Hepatocyte (in vitro differentiated cells): Measurements from ENCODE around the gene PRDX1. TPM values are rescaled to one million over a fixed set of nuclear protein-coding genes. Genes with fewer than 3 reads are reported as not detected.

ENCODE experiments used
- DNase-seq: peaks from one replicate; pipeline ENCODE4 v3.0.0-alpha.2; 2016; ENCODE audit warnings: low spot score
- H2AFZ ChIP-seq: fragments of 200-600 bp; sonication (generic); 2 replicates; pipeline ENCODE4 v1.6.0; 2016; ENCODE audit warnings: antibody characterized with exemption, mild to moderate bottlenecking
- H3K27ac ChIP-seq: fragments of 200-600 bp; sonication (generic); 2 replicates; pipeline ENCODE4 v1.5.1; 2016; ENCODE audit warnings: mild to moderate bottlenecking
- H3K27me3 ChIP-seq: fragments of 200-600 bp; sonication (generic); 2 replicates; pipeline ENCODE4 v1.6.1; 2016
- H3K36me3 ChIP-seq: fragments of 200-600 bp; sonication (generic); replicated peaks from 2 replicates; pipeline ENCODE4 v1.5.1; 2016; ENCODE audit warnings: low read depth; ENCODE audit not compliant: insufficient read depth
- H3K4me1 ChIP-seq: fragments of 200-600 bp; sonication (generic); 2 replicates; pipeline ENCODE4 v1.5.1; 2016; ENCODE audit warnings: mild to moderate bottlenecking, moderate library complexity; ENCODE audit not compliant: insufficient read depth
- H3K4me2 ChIP-seq: fragments of 200-600 bp; sonication (generic); 2 replicates; pipeline ENCODE4 v1.6.0; 2016
- H3K4me3 ChIP-seq: fragments of 200-600 bp; sonication (generic); 2 replicates; pipeline ENCODE4 v1.5.1; 2016; ENCODE audit warnings: mild to moderate bottlenecking
- H3K79me2 ChIP-seq: fragments of 200-600 bp; sonication (generic); 2 replicates; pipeline ENCODE4 v1.6.0; 2017; ENCODE audit warnings: mild to moderate bottlenecking
- H3K9me2 ChIP-seq: fragments of 200-600 bp; sonication (generic); replicated peaks from 2 replicates; pipeline ENCODE4 v1.6.0; 2017; ENCODE audit warnings: mild to moderate bottlenecking; ENCODE audit not compliant: insufficient read depth
- H3K9me3 ChIP-seq: fragments of 200-600 bp; sonication (generic); 2 replicates; pipeline ENCODE4 v1.5.1; 2016; ENCODE audit warnings: low read depth, mild to moderate bottlenecking
- H4K20me1 ChIP-seq: fragments of 200-600 bp; sonication (generic); 2 replicates; pipeline ENCODE4 v1.6.0; 2016; ENCODE audit warnings: mild to moderate bottlenecking; ENCODE audit not compliant: insufficient read depth, poor library complexity, severe bottlenecking
- EZH2 ChIP-seq: fragments of 200-600 bp; sonication (generic); IDR thresholded peaks from 2 replicates; pipeline ENCODE4 v1.6.1; 2016; ENCODE audit warnings: antibody characterized with exemption, mild to moderate bottlenecking, borderline replicate concordance
- EZH2phosphoT487 ChIP-seq: fragments of 200-600 bp; sonication (generic); IDR thresholded peaks from one replicate; pipeline ENCODE4 v1.6.1; 2018; ENCODE audit warnings: antibody characterized with exemption, mild to moderate bottlenecking, low read depth, moderate library complexity; ENCODE audit not compliant: unreplicated experiment, severe bottlenecking
- WGBS: methylation state at CpG from one replicate; pipeline ENCODE4 v1.1.6; 2016; ENCODE audit warnings: low lambda C conversion rate; ENCODE audit errors: missing lambda C conversion rate; 5-methylcytosine and 5-hydroxymethylcytosine counted together
- polyA plus RNA-seq: library from polyadenylated mRNA; unstranded; fragments of >200 nt; fragmentation: Nextera tagmentation; extraction: Ambion mirVana; gene quantifications from 2 replicates; pipeline ENCODE4 v1.2.1, GENCODE V29; 2016
- total RNA-seq: library from RNA; depleted of rRNA; stranded (reverse); fragments of >200 nt; gene quantifications from 2 replicates; pipeline ENCODE4 v1.2.3, GENCODE V29; 2014
- TF ChIP-seq, protein P1 (sequence below): fragments of 200-600 bp; sonication (generic); IDR thresholded peaks from 2 replicates; pipeline ENCODE4 v1.5.1; 2016; ENCODE audit warnings: antibody characterized with exemption, mild to moderate bottlenecking; ENCODE audit not compliant: poor library complexity

PRDX1 gene
- total and polyA plus RNA-seq, 2 experiments from 2014 or later = 523 to 660 TPM

DNA sequence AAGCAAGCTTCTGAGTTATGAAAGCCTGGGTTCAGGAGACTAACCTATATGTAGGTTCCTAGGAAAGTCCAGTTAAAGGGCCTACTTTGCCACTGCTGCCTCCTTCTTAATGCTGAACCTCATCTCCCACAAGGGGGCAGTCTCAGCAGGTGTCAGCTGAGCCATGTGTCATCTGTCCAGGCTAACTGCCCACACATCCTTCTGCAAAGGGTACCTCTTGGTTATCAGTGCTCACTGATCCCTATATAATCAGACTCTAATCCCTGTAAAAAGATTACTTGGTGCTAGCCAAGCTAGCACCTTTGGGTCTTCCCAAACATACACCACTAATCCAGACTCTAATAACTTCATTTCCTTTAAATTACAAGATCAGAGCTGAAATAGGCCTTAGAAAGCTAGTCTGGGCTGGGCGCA lies 9.0 kb downstream of the PRDX1 start:
- no peak overlapping the region for H3K27ac ChIP-seq
- peaks cover 22% of the 10 kb centered on the region for H3K4me1 ChIP-seq
- H2AFZ ChIP-seq = no peak overlapping the region
- H3K79me2 ChIP-seq = peaks cover 10% of the 10 kb centered on the region
- no peak overlapping the region for H3K4me2 ChIP-seq
- no peaks in the 10 kb centered on the region for H4K20me1 ChIP-seq
- no peaks in the 10 kb centered on the region for H3K9me3 ChIP-seq
- H3K4me3 ChIP-seq = no peak overlapping the region
- TF ChIP-seq EZH2phosphoT487 (no peak), EZH2 (no peak)
- TF ChIP-seq, protein P1, sequence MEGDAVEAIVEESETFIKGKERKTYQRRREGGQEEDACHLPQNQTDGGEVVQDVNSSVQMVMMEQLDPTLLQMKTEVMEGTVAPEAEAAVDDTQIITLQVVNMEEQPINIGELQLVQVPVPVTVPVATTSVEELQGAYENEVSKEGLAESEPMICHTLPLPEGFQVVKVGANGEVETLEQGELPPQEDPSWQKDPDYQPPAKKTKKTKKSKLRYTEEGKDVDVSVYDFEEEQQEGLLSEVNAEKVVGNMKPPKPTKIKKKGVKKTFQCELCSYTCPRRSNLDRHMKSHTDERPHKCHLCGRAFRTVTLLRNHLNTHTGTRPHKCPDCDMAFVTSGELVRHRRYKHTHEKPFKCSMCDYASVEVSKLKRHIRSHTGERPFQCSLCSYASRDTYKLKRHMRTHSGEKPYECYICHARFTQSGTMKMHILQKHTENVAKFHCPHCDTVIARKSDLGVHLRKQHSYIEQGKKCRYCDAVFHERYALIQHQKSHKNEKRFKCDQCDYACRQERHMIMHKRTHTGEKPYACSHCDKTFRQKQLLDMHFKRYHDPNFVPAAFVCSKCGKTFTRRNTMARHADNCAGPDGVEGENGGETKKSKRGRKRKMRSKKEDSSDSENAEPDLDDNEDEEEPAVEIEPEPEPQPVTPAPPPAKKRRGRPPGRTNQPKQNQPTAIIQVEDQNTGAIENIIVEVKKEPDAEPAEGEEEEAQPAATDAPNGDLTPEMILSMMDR = peak; percentile 69
- 82% methylated on average over 1 of the region's 1 CpG for WGBS
- no peaks in the 10 kb centered on the region for H3K9me2 ChIP-seq
- H3K27me3 ChIP-seq = no peaks in the 10 kb centered on the region
- DNase-seq = peak; percentile 83
- H3K36me3 ChIP-seq = no peaks in the 10 kb centered on the region

DNA sequence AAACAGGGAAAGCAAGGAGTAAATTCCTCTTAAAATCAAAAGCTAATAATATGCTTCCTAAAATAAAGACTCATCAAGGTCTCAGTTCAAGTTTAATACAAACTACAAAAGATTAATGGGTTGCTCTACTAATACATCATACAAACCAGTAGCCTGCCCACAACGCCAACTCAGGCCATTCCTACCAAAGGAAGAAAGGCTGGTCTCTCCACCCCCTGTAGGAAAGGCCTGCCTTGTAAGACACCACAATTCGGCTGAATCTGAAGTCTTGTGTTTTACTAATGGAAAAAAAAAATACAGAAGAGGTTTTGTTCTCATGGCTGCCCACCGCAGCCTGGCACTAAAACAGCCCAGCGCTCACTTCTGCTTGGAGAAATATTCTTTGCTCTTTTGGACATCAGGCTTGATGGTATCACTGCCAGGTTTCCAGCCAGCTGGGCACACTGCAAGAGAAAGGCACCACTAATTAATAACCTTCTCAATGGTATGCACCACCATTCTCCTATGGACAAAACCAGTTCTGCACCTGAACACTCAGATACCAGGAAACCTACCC lies 10.6 kb downstream of the PRDX1 start:
- no peak for TF ChIP-seq EZH2
- TF ChIP-seq, protein P1 = no peak
- TF ChIP-seq EZH2phosphoT487 = no peak
- H3K4me2 ChIP-seq = no peak overlapping the region
- no peak overlapping the region for H2AFZ ChIP-seq
- DNase-seq = no peak
- H3K27ac ChIP-seq = no peak overlapping the region
- peaks cover 3% of the 10 kb centered on the region for H3K79me2 ChIP-seq
- H3K4me1 ChIP-seq = peaks cover 20% of the 10 kb centered on the region
- no peaks in the 10 kb centered on the region for H4K20me1 ChIP-seq
- H3K36me3 ChIP-seq = no peaks in the 10 kb centered on the region
- H3K4me3 ChIP-seq = no peak overlapping the region
- H3K27me3 ChIP-seq = no peaks in the 10 kb centered on the region
- no peaks in the 10 kb centered on the region for H3K9me2 ChIP-seq
- H3K9me3 ChIP-seq = no peaks in the 10 kb centered on the region
- 100% methylated on average over 4 of the region's 4 CpGs for WGBS

DNA sequence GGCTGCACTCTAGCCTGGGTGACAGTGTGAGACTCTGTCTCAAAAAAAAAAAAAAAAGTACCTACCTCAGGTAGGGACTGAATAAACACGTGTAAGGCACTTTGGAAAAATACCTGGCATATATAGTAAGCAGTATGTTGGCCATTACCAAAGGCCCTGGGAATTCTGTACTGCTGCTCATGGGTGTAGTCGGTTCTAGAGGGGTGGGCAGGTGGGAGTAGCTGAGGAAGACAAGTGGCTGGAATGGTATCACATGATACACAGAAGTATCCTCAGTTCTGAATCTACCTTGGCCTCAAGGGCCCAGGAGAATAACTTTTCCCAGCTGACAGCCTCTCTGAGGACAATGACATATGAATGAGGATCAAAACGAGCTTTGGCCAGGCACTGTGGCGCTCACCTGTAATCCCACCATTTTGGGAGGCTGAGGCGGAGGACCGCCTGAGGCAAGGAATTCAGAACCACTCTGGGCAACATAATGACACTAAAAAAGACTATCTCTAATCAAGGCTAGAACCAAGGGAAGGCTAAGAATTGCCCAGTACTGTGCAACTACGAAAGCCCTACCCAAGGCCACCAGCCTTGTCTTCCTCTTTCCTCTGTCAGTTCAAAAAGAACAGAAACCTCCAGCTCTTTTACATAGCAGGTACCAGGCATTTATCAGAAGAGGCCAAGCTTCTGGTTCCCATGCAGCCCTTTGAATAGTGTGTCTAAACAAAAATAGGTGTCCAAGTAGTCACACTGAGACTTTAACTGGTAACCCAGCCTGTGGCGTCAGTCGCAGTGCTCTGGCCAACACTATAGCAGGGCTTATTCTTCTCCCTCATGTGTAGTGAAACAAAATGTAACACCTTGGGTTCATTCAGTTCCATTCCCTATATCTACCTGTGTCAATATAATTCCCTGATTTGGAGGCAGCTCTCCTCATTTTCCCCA lies 11.4 kb downstream of the PRDX1 start:
- H3K9me2 ChIP-seq = no peaks in the 10 kb centered on the region
- DNase-seq = no peak
- no peak overlapping the region for H3K4me2 ChIP-seq
- H3K4me3 ChIP-seq = no peak overlapping the region
- H3K79me2 ChIP-seq = no peaks in the 10 kb centered on the region
- H3K27ac ChIP-seq = no peak overlapping the region
- H3K9me3 ChIP-seq = no peaks in the 10 kb centered on the region
- no peak overlapping the region for H2AFZ ChIP-seq
- 76% methylated on average over 9 of the region's 9 CpGs for WGBS
- TF ChIP-seq EZH2 (no peak), EZH2phosphoT487 (no peak)
- TF ChIP-seq, protein P1 = no peak
- no peaks in the 10 kb centered on the region for H3K27me3 ChIP-seq
- H4K20me1 ChIP-seq = no peaks in the 10 kb centered on the region
- H3K36me3 ChIP-seq = no peaks in the 10 kb centered on the region
- H3K4me1 ChIP-seq = peaks cover 14% of the 10 kb centered on the region
